Measurements from ENCODE around the gene FOXN4.

DNA sequence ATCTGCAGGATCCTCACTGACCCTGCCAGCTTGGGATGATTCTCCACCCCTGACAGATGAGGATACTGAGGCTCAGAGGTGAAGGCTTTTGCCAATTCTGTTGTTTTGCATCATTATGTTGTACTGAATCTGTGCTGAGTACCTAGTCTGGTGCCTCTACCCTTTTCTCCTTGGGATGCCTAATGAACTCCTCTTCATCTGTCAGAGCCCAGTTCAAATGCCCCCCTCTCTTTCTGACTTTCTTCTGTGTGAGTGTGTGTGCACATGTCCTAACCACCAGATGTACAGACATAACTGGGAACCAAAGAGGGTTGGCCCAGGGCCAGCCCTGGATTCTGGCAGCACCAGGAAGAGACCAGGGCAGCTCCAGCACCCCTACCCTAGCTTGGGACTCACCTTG lies 22.8 kb downstream of the FOXN4 start:
- no peak for TF ChIP-seq GATA2 (IDR thresholded peaks at IDR 0.05; ENCODE audit: low read depth, low read length)
- TF ChIP-seq GATA3 (IDR thresholded peaks at IDR 0.05; ENCODE audit: low read depth, low read length), result no peak

Measured in SH-SY5Y (cell line).